Fibroblast of lung (primary cell): Measurements from ENCODE around the gene LITAFD.

ENCODE experiments used
- EZH2 ChIP-seq: IDR thresholded peaks from 2 replicates; pipeline ENCODE4 v1.5.1; 2012; ENCODE audit warnings: low read length, control low read depth, mild to moderate bottlenecking; ENCODE audit errors: missing control alignments
- TF ChIP-seq, protein P1 (sequence below), 2 donors: IDR thresholded peaks in 1 of 2; conservative IDR thresholded peaks in 1 of 2; 1 replicate in 1 of 2; 2 replicates in 1 of 2; pipeline ENCODE4 v1.5.1; 2011 to 2012; ENCODE audit warnings: low read length in 2 of 2, control low read depth in 1 of 2, inconsistent platforms in 1 of 2, low read depth in 1 of 2, mild to moderate bottlenecking in 1 of 2

GRCh38 chr16:8915722-8916301 lies 33.7 kb downstream of the LITAFD start:
- TF ChIP-seq, protein P1, sequence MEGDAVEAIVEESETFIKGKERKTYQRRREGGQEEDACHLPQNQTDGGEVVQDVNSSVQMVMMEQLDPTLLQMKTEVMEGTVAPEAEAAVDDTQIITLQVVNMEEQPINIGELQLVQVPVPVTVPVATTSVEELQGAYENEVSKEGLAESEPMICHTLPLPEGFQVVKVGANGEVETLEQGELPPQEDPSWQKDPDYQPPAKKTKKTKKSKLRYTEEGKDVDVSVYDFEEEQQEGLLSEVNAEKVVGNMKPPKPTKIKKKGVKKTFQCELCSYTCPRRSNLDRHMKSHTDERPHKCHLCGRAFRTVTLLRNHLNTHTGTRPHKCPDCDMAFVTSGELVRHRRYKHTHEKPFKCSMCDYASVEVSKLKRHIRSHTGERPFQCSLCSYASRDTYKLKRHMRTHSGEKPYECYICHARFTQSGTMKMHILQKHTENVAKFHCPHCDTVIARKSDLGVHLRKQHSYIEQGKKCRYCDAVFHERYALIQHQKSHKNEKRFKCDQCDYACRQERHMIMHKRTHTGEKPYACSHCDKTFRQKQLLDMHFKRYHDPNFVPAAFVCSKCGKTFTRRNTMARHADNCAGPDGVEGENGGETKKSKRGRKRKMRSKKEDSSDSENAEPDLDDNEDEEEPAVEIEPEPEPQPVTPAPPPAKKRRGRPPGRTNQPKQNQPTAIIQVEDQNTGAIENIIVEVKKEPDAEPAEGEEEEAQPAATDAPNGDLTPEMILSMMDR (conservative IDR thresholded peaks at IDR 0.05 in 1 of 2, IDR thresholded peaks at IDR 0.05 in 1 of 2; ENCODE audit: low read depth in 1 of 2, low read length in 2 of 2) = no peak
- no peak for TF ChIP-seq EZH2
